ENCODE measurements around the gene SYTL2.

DNA sequence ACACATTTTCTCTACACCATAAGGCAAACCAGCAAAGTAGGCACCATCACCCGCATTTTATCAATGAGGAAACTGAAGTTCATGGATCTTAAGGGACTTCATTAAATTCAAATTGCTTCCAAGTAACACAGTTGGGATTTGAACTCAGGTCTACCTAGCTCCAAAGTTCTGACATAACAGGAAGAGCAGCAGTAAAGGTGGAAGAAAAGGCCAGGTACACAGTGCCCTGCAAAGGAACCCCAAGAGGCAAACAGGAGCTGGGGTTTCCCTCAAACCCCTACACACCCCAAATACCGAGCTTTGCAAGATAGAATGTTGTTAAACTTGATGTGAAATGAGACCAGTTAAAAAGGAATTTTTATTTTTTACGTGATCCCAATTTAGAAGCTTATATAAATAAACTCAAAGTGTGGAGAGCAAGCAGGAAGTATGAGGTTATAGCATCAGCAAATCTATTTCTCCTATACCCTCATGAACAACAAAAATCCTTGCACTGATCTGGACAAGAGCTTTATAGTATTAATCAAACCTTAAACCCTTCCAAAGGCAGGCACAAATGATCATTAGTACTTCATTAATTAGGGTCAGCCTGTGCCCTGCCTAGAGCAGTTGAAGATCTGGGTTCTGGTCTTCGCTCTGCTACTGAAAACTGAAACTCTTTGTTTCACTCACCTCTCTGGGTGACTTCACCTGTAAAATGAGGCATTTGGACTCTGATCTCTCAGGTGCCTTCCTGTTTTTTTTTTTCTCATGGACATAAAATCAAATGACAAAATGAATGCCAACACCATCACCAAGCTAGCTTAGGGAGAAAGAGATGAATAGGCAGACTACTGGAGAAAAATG, 36.5 kb downstream of the SYTL2 start:
- TF ChIP-seq, protein P1, sequence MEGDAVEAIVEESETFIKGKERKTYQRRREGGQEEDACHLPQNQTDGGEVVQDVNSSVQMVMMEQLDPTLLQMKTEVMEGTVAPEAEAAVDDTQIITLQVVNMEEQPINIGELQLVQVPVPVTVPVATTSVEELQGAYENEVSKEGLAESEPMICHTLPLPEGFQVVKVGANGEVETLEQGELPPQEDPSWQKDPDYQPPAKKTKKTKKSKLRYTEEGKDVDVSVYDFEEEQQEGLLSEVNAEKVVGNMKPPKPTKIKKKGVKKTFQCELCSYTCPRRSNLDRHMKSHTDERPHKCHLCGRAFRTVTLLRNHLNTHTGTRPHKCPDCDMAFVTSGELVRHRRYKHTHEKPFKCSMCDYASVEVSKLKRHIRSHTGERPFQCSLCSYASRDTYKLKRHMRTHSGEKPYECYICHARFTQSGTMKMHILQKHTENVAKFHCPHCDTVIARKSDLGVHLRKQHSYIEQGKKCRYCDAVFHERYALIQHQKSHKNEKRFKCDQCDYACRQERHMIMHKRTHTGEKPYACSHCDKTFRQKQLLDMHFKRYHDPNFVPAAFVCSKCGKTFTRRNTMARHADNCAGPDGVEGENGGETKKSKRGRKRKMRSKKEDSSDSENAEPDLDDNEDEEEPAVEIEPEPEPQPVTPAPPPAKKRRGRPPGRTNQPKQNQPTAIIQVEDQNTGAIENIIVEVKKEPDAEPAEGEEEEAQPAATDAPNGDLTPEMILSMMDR (IDR thresholded peaks at IDR 0.05) = no peak
- TF ChIP-seq POLR2A (IDR thresholded peaks at IDR 0.05) = no peak

Measured in adrenal gland (tissue), 5 donors.